Heart left ventricle (tissue), 13 donors: ENCODE data around the gene RACK1.

Experiments
- CTCF ChIP-seq, 12 donors: fragments of 200-600 bp; sonication (generic) in 4 of 12; IDR thresholded peaks; one replicate each; pipeline versions ENCODE4 v1.5.0 to v1.8.0; 2018 to 2022; ENCODE audit warnings: antibody characterized with exemption in 12 of 12, mild to moderate bottlenecking in 5 of 12
- POLR2A ChIP-seq, 2 donors: fragments of 450-650 bp; IDR thresholded peaks; one replicate each; pipeline ENCODE4 v1.6.1; 2017; ENCODE audit warnings: antibody characterized with exemption in 2 of 2, mild to moderate bottlenecking in 2 of 2, moderate library complexity in 2 of 2
- donor health status: ischemic (EF 13 %, LVEDD 7.1; RV severe dilation, severe dysfunction).
- donor health status: DM: no; HTN: yes; CAD: no.
- donor health status: DM: no; HTN: no; CAD: no.
- donor health status: ischemic (EF 25% LVEDD 6.9; RV normal size, moderate dysfunction).
- donor health status: ischemic (EF 25% LVEDD 5.7; RV mildly dilated, moderate dysfunction).
- donor health status: ischemic (EF 35%, LVEDD 5.7; RV mildly dilated, moderate dysfunction).
- donor health status: nonischemic (EF 11% LVEDD 7.7; RV severe dilation, severe dysfunction).
- donor health status: DM: yes; HTN: yes; CAD: no.
- donor health status: PGD.
- donor health status: ischemic (EF 29% LVEDD 5.4; RV normal size, mild dysfunction).
- donor health status: nonischemic (EF 23%, LVEDD 6.1; RV moderate dilation, normal function).

- TF ChIP-seq CTCF (IDR thresholded peaks at IDR 0.05), result no peak
- no peak for TF ChIP-seq POLR2A (IDR thresholded peaks at IDR 0.05)
These were observed 46.3 kb downstream of the RACK1 start for GRCh38 chr5:181197326-181197951.
